GM18868 (cell line): Measurements from ENCODE around the gene ADARB1.
"Not testable (repeated sequence)": the region's sequence is repeated elsewhere in the genome, so short reads cannot be mapped to it uniquely, and the experiment has no call there.

Experiments
- ATAC-seq: cut with Tn5 transposase; IDR thresholded peaks from one replicate; pipeline ENCODE4 v1.9.1; 2021; ENCODE audit warnings: mild to moderate bottlenecking, moderate library complexity; ENCODE audit not compliant: unreplicated experiment

The ADARB1 gene

DNA sequence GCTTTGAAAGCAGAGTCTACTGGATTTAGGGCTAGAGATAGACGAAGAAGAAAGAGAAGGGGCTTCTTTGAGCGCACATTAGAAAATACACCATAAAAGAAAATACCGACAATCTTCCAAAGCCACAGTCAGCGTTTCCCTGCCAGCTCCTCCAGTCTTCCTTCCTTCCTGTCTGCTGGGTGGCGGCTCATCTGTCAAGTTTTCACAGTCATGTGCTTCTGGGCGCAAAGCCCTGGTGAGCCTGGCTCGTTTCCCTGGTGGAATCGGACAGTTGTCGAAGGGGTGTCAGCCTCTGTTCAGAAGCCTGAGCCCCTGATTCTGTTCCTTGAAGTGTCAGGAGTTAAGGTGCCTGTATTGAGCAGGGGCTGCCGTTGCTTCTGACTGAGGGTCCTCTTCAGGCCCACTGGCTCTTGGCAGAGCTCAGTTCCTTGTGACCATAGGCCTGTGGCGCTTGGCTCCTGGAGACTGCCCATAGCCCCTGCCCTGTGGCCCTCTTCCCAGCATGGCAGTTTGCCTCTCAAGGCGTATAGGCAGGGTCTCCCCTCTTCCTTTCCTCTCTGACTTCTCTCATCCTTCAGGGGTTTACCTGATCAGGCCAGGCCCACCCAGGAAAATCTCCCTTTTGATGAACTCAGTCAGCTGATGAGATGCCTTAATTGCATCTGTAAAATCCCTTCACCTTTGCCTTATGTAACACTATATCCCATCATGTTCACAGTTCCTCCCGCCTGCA lies 58.6 kb downstream of the ADARB1 start:
- ATAC-seq: no peak

DNA sequence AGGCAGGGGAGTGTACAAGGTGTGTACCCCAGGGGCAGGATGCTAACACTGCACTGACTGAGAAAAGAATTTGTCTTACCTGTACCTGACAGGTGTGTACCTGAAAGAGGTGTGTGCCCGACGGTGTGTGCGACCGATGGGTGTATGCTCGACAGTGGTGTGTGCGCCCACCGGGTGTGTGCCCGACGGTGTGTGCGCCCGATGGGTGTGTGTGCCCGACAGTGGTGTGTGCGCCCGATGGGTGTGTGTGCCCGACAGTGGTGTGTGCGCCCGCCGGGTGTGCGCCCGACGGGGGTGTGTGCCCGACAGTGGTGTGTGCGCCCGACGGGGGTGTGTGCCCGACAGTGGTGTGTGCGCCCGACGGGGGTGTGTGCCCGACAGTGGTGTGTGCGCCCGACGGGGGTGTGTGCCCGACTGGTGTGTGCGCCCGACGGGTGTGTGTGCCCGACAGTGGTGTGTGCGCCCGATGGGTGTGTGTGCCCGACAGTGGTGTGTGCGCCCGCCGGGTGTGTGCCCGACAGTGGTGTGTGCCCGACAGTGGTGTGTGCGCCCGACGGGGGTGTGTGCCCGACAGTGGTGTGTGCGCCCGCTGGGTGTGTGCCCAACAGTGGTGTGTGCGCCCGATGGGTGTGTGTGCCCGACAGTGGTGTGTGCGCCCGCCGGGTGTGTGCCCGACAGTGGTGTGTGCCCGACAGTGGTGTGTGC lies 59.3 kb downstream of the ADARB1 start:
- not testable (repeated sequence) for ATAC-seq

DNA sequence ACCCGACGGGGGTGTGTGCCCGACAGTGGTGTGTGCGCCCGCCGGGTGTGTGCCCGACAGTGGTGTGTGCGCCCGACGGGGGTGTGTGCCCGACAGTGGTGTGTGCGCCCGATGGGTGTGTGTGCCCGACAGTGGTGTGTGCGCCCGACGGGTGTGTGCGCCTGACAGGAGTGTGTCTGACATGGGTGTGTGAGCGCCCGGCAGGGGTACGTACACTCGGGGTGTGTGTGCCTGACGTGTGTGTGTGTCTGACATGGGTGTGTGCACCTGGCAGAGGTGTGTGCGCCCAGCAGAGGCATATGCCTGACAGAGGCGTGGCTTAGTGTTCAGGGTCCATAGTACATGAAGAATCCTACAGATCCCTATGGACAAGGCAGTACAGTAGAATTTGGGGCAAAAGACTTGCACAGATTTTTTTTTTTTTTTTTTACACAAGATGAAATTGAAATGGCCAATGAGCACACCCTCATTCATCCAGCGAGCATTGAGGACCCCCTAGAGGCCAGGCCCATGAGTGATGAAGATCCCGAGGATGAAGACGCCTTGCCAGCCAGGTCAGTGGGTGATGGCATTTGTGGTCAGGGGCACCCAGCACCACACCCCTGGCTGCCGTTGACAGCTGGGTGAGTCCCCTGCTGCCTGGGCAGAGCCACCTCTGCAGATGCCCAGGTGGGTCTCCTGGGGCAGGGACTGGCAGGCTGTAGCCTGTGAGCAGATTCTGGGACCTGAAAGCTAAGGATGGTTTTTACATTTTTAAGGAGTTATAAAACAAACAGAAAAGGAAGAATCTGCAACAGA lies 60.1 kb downstream of the ADARB1 start:
- no peak for ATAC-seq

DNA sequence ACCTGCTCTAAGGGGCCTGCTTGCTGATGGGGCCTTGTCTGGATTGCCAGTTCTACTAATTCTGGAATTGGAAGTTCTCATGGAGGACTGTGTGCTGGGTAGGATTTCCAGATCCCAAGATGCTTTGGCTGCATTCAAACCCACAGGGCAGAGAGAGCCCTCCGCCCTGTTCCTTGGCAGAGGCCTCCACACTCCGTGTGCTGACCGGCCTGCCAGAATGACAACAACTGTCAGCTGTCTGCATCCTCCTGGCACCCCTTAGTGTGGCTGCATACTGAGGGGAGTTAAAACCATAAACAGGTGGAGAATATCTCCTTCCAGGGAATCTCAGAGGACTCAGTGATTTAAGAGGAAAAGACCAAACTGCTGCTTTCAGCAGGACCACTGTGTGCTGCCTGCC lies 60.7 kb downstream of the ADARB1 start:
- ATAC-seq: no peak

DNA sequence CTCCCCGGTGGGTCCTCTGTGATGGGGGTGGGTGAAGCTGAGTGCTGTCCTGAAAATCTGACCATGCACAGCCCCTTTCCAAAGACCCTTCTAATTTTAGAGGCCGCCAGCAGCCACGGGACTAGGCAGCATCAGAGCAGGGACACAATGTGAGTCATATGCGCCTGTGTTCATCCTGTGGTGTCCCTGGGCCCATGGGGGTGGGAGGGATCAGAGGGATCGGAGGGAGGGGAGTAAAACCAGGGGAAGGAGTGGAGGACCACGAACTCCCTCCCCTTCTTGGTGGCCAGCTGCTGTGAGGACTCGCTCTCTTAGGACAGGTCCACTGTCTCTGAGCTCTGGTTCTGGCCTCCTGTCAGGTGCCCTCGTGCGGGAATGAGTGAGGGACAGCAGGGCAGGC lies 61.5 kb downstream of the ADARB1 start:
- no peak for ATAC-seq

DNA sequence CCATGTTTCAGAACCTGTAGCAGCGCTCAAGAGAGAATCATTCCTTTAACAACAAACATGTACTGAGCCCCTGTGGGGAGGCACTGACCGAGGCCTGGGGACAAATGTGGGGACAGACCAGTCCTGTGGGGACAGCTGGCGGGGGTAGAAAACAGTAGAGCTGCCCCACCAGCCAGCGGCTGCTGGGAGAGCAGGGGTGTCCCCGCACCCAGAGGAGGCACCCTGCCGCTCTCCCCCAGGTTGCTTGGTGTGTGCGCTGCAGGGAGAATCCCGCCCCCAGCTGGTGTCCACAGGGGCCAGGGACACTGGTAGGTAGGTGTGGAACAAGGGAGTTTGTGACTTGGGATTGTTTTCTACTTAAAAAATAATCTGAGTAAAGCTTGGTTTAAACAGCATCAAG lies 62.1 kb downstream of the ADARB1 start:
- ATAC-seq: no peak

DNA sequence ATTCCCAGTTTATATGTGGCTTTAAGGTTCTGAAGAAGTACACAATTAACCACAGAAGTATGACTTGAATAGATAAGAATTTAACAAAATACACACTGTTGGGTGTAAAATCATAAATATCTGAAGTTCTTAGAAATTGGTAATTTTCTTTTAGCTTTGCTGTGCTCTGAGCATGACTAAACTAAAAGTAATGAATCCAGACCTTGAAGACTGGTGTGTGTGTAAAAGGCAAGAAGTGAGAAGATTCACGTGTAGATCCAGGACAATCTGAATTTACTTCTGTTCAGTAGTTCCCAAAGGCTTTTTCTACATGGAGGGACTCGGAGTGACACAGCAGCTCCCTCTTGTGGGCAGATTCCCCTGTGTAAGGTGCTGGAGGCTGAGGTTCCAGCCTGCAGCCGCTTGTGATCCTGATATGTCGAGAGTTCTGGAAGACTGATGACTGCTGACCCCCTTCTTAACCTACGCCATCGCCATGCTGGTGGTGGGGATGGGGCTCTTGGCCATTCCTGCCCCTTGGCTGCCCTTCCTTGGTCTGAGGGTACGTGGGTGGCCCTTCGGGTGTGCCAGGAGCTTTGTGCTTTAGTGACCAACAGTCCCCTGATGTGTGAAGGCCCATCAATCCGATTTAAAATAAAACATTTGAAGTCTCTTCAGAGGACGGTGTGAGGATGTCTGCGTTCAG lies 62.7 kb downstream of the ADARB1 start:
- ATAC-seq: no peak

DNA sequence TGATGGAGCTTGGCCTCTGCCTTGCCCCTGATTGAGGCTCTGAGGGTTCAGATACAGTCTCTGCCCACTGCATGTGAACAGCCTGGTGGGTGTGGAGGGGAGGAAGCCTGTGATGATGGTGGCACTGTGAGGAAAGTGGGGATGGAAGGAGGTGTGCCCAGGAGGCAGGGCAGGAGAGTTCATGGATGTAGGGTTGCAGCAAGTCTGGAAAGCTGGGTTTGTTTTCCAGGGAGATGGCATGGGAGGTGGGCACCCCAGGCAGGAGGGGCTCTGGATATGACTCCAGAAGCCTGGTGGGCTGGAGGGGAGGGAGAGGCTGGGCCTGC lies 63.2 kb downstream of the ADARB1 start:
- no peak for ATAC-seq

DNA sequence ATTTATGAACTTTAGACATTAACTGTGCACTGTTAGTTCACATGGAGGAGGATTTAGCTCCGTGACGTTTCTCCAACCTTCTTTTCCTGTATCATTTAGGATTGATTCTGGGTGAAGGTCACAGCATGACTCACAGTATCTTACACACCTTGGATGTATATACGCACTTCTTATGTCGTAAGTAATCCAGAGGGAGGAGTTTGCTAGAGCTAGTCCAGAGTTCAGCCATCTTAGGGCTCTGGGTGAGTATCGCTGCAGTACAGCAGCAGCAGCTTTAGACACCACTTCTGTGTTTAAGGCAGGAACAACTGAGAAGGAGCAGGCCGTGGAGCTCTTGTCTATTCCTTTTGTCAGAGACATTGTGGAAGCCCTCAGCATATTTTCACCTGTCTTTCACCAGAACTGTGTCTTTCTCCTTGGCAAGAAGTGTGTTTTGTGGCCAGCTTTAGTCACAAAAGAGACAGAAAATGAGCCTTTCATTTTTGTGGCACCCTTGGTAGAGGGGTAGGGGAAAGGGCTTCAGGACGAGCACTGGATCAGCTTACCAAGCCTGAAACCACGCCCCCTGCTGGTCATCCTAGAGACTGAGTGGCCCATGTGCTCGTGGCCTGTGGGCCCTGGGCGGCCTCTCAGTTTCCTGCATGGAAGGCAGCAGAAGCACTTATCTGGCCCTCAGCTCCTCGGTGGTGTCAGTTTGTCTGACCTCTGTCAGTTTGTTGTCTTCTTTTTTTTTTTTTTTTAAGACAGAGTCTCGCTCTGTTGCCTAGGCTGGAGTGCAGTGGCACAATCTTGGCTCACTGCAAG lies 64.0 kb downstream of the ADARB1 start:
- no peak for ATAC-seq

DNA sequence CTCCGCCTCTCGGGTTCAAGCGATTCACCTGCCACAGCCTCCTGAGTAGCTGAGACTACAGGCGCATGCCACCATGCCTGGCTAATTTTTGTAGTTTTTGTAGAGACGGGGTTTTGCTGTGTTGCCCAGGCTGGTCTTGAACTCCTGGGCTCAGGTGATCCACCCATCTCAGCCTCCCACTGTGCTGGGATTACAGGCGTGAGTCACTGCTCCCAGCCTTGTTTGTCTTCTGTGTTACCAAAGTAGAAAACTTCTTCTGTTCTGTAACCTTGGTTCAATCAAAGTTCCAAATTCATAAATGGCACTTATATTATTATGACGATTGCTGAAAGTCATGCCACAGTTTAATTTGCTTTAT lies 64.6 kb downstream of the ADARB1 start:
- ATAC-seq: not testable (repeated sequence)

DNA sequence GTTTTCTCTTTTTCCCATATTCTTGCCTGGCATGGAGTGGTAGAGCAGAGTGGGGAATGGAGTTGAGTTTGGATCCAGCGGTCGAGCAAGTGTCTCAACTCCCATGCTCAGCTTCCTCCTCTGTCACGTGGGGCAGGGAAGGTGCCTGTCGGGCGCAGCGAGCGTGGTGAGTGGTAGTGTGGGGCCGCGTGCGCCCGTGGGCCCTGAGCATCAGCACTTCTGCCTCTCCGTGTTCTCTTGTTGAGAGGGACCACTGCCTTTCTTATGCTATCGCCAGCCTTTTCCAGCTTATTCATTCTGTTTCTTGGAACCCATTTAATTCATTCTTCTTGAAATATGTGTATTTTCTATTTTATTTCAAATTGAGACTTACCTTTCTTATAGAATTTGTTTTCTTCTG lies 65.1 kb downstream of the ADARB1 start:
- ATAC-seq: no peak

DNA sequence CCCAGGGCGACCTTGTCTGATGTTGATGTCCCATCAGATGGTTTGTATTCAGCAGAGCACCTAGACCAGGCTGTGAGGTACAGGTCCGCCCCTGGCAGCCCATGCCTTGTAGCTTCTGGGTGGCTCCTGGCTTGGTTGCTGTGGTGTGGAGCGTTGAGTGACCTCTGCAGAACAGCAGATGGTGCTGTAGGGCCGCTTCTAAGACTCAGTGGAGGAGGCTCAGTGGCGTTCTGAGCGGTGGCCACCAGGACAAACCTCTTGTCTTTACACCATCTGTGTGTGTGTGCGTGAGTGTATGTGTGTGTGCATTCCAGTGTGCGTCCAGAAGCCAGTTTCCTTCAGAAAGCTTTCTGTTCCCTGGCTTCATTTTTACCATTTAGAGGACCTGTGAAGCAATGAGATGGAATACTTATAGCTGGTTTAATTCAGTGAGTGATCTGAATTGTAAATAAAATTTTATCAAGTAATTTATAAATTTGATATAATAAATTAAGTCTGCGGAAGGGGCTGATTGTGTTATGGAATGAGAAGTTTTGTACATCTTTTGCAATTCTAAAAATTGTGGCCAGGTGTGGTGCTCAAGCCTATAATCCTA lies 66.1 kb downstream of the ADARB1 start:
- ATAC-seq: peak; percentile 67

DNA sequence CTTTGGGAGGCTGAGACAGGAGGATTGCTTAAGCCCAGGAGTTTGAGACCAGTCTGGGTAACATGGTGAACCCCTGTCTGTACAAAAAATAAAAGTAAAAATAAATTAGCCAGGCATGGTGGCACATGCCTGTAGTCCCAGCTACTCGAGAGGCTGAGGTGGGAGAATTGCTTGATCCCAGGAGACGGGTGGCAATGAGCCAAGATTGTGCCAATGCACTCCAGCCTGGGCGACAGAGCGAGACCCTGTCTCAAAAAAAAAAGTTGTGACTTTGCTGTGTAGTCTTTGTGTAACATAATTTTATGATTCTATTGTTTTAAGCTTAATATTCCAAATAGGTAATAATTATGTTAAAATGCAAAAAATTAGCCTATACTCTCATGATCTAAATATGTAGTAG lies 66.6 kb downstream of the ADARB1 start:
- not testable (repeated sequence) for ATAC-seq

DNA sequence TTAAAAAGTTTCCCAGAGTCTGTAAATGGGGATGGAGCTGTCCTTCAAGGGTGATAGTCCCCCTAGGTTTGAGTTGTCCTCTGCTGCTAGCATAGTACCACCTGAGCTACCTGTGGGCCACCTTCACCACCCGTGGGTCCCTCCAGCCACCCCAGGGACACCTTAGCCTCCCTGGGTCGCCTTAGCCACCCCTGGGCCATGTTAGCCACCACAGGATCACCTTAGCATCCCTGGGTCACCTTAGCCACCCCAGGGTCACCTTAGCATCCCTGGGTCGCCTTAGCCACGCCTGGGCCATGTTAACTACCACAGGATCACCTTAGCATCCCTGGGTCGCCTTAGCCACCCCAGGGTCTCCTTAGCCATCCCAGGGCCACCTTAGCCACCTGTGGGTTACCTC lies 67.1 kb downstream of the ADARB1 start:
- ATAC-seq: no peak

DNA sequence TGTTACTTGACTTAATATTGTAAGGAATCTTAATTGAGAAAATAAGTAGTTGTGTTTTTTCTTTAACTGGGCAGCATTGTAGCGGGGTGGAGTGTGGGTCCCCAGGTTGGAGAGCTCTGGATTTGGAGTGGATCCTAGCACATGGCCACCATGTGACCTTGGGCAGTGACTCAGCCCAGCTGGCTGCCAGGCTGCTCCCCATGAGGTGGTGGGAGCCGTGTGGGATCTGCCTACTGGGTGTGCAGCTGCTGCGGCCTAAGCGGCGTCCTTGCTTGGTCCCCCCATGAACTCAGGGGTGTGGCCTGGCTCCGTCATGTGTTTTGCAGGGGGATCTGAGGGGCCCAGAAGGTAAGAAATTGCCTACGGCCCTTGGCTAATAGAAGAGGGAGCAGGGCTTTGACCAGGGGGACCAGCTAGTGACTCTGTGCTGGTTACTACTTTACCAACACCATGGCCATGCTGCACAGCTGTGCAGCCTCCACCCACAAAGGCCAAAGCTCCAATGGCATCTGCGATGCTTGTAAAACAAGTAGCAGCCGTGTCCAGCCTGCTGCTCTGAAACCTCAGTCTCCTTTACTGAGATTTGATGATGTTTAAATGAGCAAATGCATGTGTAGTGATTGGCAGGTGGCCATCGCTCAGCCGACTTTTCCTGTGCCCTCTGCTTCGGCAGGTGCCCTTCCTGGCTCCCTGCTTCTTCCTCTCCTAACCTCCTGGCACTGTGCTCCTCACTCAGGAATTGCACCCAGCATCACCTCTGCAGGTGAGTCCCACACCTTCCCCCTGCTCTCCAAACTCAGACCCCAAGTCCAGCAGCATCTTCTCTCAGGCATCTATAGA lies 68.3 kb downstream of the ADARB1 start:
- ATAC-seq: no peak

DNA sequence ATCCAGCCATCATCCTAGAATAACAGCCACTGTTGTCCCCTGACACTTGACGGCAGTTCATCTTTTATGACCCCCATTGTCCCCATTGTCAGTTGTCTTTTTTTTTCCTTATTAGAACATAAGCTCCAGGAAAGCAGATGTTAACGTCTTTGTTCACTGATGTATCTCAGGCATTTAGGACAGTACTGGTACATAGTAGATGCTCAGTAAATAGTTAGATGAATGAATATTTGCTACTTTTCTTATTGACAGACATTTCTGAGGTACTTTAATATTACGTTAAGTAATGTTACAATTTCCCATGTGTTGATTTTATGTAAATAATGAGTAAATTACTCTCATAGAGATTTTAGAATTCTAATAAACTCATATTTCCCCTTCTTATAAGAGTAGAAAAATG lies 69.5 kb downstream of the ADARB1 start:
- ATAC-seq: no peak

DNA sequence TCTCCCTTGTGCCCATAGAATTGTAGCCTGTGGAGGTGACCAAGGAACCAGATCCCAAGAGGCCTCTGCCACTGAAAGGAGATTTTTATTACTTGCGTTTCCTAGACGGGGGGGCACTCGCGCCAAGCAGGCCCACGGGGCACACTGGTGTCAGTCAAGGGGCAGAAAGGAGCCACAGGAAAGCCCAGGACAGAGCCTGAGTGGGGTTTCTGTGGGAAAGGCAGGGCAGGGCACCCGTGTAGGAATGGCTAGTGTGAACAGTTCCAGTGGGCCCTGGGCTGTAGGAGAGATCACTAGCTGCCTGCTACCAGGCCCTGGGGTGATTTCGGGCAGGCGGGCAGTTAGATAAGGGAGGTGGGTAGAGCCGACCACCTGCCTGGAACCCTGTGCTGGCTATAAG lies 70.8 kb downstream of the ADARB1 start:
- ATAC-seq: no peak

DNA sequence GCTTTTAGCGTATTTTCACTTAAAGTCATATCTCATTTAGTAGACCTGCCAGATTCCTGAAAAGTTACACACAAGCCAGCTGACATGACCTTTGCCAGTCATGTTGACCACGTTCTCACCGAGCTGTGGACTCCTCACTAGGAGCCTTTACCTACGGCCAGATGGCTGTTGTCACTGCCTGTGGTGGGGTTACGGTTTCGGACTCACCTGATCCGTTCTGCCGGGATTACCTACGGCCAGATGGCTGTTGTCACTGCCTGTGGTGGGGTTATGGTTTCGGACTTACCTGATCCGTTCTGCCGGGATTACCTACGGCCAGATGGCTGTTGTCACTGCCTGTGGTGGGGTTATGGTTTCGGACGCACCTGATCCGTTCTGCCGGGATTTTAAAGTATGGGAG lies 71.5 kb downstream of the ADARB1 start:
- ATAC-seq: not testable (repeated sequence)

DNA sequence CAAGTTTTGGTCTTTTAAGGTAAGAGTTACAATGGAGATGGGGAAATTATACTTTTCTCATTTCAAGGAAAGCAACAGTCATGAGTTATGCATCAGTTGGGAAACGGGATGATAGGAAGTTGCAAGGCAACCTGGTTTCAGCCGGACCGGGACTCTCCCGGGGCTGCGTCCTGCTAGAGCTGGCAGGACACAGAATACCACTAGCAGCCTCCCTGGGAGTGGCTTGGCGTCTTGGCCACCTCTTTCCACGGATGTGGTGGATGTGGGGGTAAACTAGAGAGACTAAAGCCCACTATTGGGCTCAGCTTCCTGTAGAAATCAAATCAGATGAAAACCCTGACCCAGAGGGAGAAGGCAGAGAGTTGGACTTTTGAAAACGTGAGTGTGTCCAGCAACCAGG lies 71.9 kb downstream of the ADARB1 start:
- ATAC-seq: no peak
